H1 (cell line): ENCODE results near the gene ATP2B3.

ENCODE experiments used
- BCL11A ChIP-seq, 2 experiments: IDR thresholded peaks; one replicate each; pipeline ENCODE4 v1.6.1; 2011; ENCODE audit warnings: low read depth in 2 of 2, low read length in 2 of 2, mild to moderate bottlenecking in 2 of 2
- BRCA1 ChIP-seq: IDR thresholded peaks from 2 replicates; pipeline ENCODE4 v1.6.1; 2012; ENCODE audit warnings: low read depth, low read length, improper control_type of control experiment
- CREB1 ChIP-seq: IDR thresholded peaks from 2 replicates; pipeline ENCODE4 v1.6.1; 2012; ENCODE audit warnings: inconsistent platforms
- EGR1 ChIP-seq: IDR thresholded peaks from 2 replicates; pipeline ENCODE4 v1.6.1; 2011; ENCODE audit warnings: low read depth, low read length, borderline replicate concordance
- EZH2 ChIP-seq: fragments of 200-600 bp; sonication (generic); IDR thresholded peaks from 2 replicates; pipeline ENCODE4 v1.7.1; 2012; ENCODE audit warnings: low read depth, mild to moderate bottlenecking, moderate library complexity, low read length, inconsistent platforms; ENCODE audit not compliant: severe bottlenecking
- POLR2A ChIP-seq, 2 experiments: IDR thresholded peaks; 1 replicate in 1 of 2; 2 replicates in 1 of 2; pipeline ENCODE4 v1.6.1; 2011; ENCODE audit warnings: low read depth in 2 of 2, low read length in 2 of 2, mild to moderate bottlenecking in 2 of 2; ENCODE audit errors: control extremely low read depth in 1 of 2
- POLR2AphosphoS5 ChIP-seq: IDR thresholded peaks from 2 replicates; pipeline ENCODE4 v1.6.1; 2011; ENCODE audit warnings: low read depth, low read length
- TAF7 ChIP-seq: optimal IDR thresholded peaks from 2 replicates; pipeline ENCODE3; 2011; ENCODE audit warnings: low read depth, mild to moderate bottlenecking, inconsistent platforms, low read length, moderate library complexity, borderline replicate concordance
- TF ChIP-seq, protein P1 (sequence below): IDR thresholded peaks from 2 replicates; pipeline ENCODE4 v1.6.1; 2012; ENCODE audit warnings: inconsistent platforms
- TF ChIP-seq, protein P2 (sequence below), 3 experiments: IDR thresholded peaks; 1 replicate in 2 of 3; 2 replicates in 1 of 3; pipeline versions ENCODE4 v1.5.1 to v1.6.1; 2011; ENCODE audit warnings: low read length in 3 of 3, mild to moderate bottlenecking in 3 of 3, inconsistent platforms in 2 of 3, low read depth in 1 of 3, moderate library complexity in 1 of 3; ENCODE audit not compliant: insufficient read depth in 1 of 3; ENCODE audit errors: control extremely low read depth in 1 of 3

DNA sequence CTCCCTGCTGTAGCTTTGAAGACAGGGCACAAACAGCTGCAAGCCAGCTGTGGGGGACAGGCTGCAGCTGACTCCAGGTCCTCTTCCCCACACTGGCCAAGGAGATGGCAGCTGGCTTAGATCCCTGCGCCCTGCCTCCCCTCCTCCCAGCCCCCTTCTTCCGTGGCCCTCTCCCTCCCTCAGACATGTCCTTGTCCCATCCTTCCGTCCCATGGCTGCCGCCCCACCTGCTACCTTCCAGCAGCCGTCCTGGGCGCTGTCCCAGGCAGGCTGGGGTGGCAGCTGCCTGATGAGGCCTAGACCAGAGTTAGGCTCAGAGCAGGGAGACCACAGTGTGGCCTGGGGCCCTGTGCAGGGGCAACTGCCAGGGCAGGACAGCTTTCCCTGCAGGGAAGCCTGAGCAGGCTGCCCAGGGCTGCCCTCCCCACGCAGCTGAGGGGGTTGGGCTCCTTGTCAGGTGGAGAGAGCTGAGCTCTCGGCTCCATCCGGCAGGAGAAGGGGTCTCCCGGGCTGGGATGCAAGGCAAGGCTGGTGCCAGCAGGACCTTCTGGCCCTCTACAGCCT lies 26.0 kb upstream of the ATP2B3 start:
- TF ChIP-seq POLR2A (IDR thresholded peaks at IDR 0.05; ENCODE audit: control extremely low read depth in 1 of 2, low read depth in 2 of 2, low read length in 2 of 2), result no peak
- TF ChIP-seq BCL11A (IDR thresholded peaks at IDR 0.05; ENCODE audit: low read depth in 2 of 2, low read length in 2 of 2), result no peak
- TF ChIP-seq EGR1, result no peak
- TF ChIP-seq POLR2AphosphoS5, result no peak
- no peak for TF ChIP-seq TAF7
- TF ChIP-seq, protein P1, sequence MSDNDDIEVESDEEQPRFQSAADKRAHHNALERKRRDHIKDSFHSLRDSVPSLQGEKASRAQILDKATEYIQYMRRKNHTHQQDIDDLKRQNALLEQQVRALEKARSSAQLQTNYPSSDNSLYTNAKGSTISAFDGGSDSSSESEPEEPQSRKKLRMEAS, result no peak
- TF ChIP-seq EZH2, result no peak
- TF ChIP-seq BRCA1, result no peak
- TF ChIP-seq CREB1, result no peak
- TF ChIP-seq, protein P2, sequence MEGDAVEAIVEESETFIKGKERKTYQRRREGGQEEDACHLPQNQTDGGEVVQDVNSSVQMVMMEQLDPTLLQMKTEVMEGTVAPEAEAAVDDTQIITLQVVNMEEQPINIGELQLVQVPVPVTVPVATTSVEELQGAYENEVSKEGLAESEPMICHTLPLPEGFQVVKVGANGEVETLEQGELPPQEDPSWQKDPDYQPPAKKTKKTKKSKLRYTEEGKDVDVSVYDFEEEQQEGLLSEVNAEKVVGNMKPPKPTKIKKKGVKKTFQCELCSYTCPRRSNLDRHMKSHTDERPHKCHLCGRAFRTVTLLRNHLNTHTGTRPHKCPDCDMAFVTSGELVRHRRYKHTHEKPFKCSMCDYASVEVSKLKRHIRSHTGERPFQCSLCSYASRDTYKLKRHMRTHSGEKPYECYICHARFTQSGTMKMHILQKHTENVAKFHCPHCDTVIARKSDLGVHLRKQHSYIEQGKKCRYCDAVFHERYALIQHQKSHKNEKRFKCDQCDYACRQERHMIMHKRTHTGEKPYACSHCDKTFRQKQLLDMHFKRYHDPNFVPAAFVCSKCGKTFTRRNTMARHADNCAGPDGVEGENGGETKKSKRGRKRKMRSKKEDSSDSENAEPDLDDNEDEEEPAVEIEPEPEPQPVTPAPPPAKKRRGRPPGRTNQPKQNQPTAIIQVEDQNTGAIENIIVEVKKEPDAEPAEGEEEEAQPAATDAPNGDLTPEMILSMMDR (IDR thresholded peaks at IDR 0.05; ENCODE audit: control extremely low read depth in 1 of 3, insufficient read depth in 1 of 3, low read depth in 1 of 3, low read length in 3 of 3), result no peak
